Colonic mucosa (tissue), 4 donors: ENCODE measurements around the gene TAAR6. TPM values are rescaled to one million over a fixed set of nuclear protein-coding genes. Genes with fewer than 3 reads are reported as not detected.
"Not testable (repeated sequence)": the region's sequence is repeated elsewhere in the genome, so short reads cannot be mapped to it uniquely, and the experiment has no call there.

Experiments used
- DNase-seq: peaks from one replicate; pipeline ENCODE4 v3.0.0-alpha.2; 2020
- H3K27ac ChIP-seq: fragments of 200-600 bp; one replicate; pipeline ENCODE4 v1.8.0; 2021
- H3K27me3 ChIP-seq: fragments of 200-600 bp; one replicate; pipeline ENCODE4 v1.8.0; 2021
- H3K36me3 ChIP-seq: fragments of 200-600 bp; one replicate; pipeline ENCODE4 v1.8.0; 2021
- H3K4me1 ChIP-seq: fragments of 200-600 bp; one replicate; pipeline ENCODE4 v1.8.0; 2021; ENCODE audit warnings: mild to moderate bottlenecking
- H3K4me3 ChIP-seq: fragments of 200-600 bp; one replicate; pipeline ENCODE4 v1.8.0; 2021
- H3K9ac ChIP-seq, 2 donors: one replicate each; pipeline ENCODE4 v1.7.0; 2013; ENCODE audit warnings: control low read depth in 2 of 2, low read depth in 2 of 2, low read length in 2 of 2
- H3K9me3 ChIP-seq: fragments of 200-600 bp; one replicate; pipeline ENCODE4 v1.8.0; 2021
- CTCF ChIP-seq: fragments of 200-600 bp; IDR thresholded peaks from one replicate; pipeline ENCODE4 v1.8.0; 2022; ENCODE audit warnings: antibody characterized with exemption, mild to moderate bottlenecking
- intact Hi-C: fragments of 100-400 bp; cut with DNase I; formaldehyde crosslinking; loops from one replicate; pipeline ENCODE4 v1.14.1; 2022
- total RNA-seq, 2 donors: library from RNA; stranded (reverse); fragmentation: NEBNext Ultra II Directional in 1 of 2; extraction: Animal tissue kit (Norgen Biotek cat#: 25700) in 1 of 2; gene quantifications; one replicate each; pipeline ENCODE4 v1.2.1, GENCODE V29; 2021
- donor health status: healthy.
- donor health status: DM: no; HTN: no; CAD: no.
- donor health status: DM: no; HTN: no; CAD: no.

TAAR6 gene
- total RNA-seq, 2 donors from 2014 or later = not detected

GRCh38 chr6:132548746-132549463 lies 21.2 kb upstream of the TAAR6 start:
- no peaks in the 10 kb centered on the region for H3K27me3 ChIP-seq
- no peak for DNase-seq
- no peak for TF ChIP-seq CTCF
- intact Hi-C loops = no loop called here
- H3K27ac ChIP-seq = no peak overlapping the region
- H3K9me3 ChIP-seq = no peaks in the 10 kb centered on the region
- no peaks in the 10 kb centered on the region for H3K36me3 ChIP-seq
- H3K4me3 ChIP-seq = no peak overlapping the region
- no peak overlapping the region for H3K9ac ChIP-seq
- H3K4me1 ChIP-seq = no peaks in the 10 kb centered on the region

GRCh38 chr6:132551214-132551613 lies 18.9 kb upstream of the TAAR6 start:
- Histone ChIP-seq H3K9ac (no peak overlapping the region), H3K27me3 (no peaks in the 10 kb centered on the region), H3K4me1 (no peaks in the 10 kb centered on the region), H3K9me3 (no peaks in the 10 kb centered on the region), H3K27ac (no peak overlapping the region), H3K36me3 (no peaks in the 10 kb centered on the region), H3K4me3 (no peak overlapping the region)
- no peak for TF ChIP-seq CTCF
- DNase-seq = no peak
- intact Hi-C loops = no loop called here

- Histone ChIP-seq H3K4me3 (no peak within 1 kb of the TSS), H3K9me3 (no peaks in the 10 kb centered on the region), H3K27me3 (no peaks in the 10 kb centered on the region), H3K36me3 (no peaks in the 10 kb centered on the region), H3K4me1 (no peaks in the 10 kb centered on the region), H3K9ac (no peak within 1 kb of the TSS), H3K27ac (no peak within 1 kb of the TSS)
- DNase-seq = no peak
- TF ChIP-seq CTCF = no peak
- intact Hi-C loops = no loop called here
Measured at GRCh38 chr6:132552372-132552771, 17.8 kb upstream of the TAAR6 start, which contains the start of gene TAAR8. TAAR8 (plus strand) TSS chr6:132552672; CDS start chr6:132552693, 21 bp downstream.

GRCh38 chr6:132560087-132560486 lies 10.0 kb upstream of the TAAR6 start:
- H3K27me3 ChIP-seq, intact Hi-C loops, H3K9ac ChIP-seq, H3K9me3 ChIP-seq, H3K4me1 ChIP-seq, H3K27ac ChIP-seq, H3K36me3 ChIP-seq, DNase-seq, H3K4me3 ChIP-seq: not testable (repeated sequence)

GRCh38 chr6:132566404-132566803 lies 3.7 kb upstream of the TAAR6 start:
- intact Hi-C loops = no loop called here
- H3K9ac ChIP-seq = no peak overlapping the region
- no peaks in the 10 kb centered on the region for H3K4me1 ChIP-seq
- H3K27ac ChIP-seq = no peak overlapping the region
- DNase-seq = no peak
- no peaks in the 10 kb centered on the region for H3K9me3 ChIP-seq
- TF ChIP-seq CTCF = no peak
- H3K4me3 ChIP-seq = no peak overlapping the region
- H3K36me3 ChIP-seq = no peaks in the 10 kb centered on the region
- H3K27me3 ChIP-seq = no peaks in the 10 kb centered on the region

GRCh38 chr6:132567566-132567965 lies 2.6 kb upstream of the TAAR6 start:
- Histone ChIP-seq H3K9ac (no peak overlapping the region), H3K4me3 (no peak overlapping the region), H3K27ac (no peak overlapping the region), H3K9me3 (no peaks in the 10 kb centered on the region), H3K36me3 (no peaks in the 10 kb centered on the region), H3K27me3 (no peaks in the 10 kb centered on the region), H3K4me1 (no peaks in the 10 kb centered on the region)
- DNase-seq = no peak
- intact Hi-C loops = no loop called here
- TF ChIP-seq CTCF = no peak
